GM21367 (cell line): ENCODE results near the gene RANBP17.

ENCODE experiments used
- ATAC-seq: cut with Tn5 transposase; IDR thresholded peaks from one replicate; pipeline ENCODE4 v1.9.1; 2021; ENCODE audit not compliant: unreplicated experiment

RANBP17 gene

GRCh38 chr5:171080186-171080938, 218.5 kb downstream of the RANBP17 start:
- ATAC-seq, result no peak

DNA sequence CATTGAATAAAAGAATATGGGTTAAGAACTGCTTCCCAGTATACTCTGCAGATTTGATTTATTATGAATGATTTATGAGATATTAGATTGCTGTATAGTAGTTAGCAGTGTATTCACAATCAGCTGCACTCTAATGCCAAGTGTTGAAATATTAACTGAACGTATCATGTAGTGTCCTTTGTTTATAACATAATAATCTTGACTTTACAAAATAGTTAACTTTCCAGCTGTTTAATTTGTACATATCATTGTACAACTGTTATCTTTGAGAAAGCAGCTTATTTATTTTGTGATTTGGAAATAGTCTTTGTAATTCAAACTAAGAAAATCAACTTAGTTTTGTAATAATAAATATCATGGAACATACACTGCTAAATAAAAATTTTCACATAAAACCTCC, 219.5 kb downstream of the RANBP17 start:
- ATAC-seq, result no peak

- ATAC-seq, result no peak
Measured at GRCh38 chr5:171092194-171092593, 230.4 kb downstream of the RANBP17 start.

DNA sequence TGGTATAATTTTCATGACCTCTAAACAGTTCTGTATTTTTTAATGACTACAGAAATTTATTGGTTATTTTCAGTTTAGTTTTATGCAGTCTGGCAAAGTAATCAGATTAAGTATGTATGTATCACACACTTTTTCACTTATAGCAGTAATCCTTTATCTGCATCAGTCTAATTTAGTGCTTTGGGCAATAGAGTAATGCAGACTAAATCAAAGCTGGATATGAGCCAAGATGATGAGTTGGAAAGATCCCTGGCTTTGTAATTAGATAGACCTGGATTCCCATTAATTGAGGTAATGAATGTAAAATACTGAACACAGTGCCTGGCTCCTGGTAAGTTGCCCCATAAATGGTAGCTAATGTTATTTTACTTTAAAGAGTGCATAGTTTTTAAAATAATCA, 231.8 kb downstream of the RANBP17 start:
- ATAC-seq, result no peak

DNA sequence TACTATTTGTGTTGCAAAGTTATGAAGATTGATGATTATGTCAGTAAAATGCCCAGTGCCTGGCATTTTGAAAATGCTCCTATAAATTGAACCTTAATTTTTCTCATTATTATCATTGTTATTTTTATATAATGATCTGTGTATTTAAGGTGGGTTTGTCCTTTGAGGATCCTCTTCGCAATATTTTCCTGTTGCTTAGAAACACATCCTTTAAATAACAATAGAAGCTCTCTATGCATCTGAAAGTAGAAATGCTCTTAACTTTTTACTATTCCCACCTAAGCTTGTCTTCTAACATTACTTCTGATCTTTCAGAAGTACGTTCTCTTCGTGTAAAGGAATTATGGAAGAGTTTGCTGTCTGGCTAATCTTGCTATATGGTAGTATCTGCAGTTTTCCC, 232.5 kb downstream of the RANBP17 start:
- no peak for ATAC-seq

GRCh38 chr5:171102877-171103610, 241.2 kb downstream of the RANBP17 start:
- ATAC-seq, result no peak

DNA sequence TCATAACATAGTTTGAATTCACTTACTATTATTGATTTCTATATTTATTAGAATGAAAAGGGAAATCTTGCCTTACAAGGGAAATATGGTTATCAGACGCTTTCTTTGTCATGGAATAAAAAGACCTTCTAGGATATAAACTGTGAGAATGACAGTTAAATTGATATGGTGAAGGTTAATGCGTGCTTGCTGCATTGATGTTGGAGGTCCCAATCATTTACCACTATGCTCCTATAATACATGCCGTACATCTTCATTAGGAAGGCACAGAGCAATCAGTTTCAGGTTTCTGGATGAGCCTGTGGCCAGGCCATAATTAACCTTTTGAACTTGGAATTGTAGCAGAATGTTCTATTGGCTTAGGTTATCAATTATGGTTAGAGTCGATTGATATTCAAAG, 245.9 kb downstream of the RANBP17 start:
- no peak for ATAC-seq

DNA sequence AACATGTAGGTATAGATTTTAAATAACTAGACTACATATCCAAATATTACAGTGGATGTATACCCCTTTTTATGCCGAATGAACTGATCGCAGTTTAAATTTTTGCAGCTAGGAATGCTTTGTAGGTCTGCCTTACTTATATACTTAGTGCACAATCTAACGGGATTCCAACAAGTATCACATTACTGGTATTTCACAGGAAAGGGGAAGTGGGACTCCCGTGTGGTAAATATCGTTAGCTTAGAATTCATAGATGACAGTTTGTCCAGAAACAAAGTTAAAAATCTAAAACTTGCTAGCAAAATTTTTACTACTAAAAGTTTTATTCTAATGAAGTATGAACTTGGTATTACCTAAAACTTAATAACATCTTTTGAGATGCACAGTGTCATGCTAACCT, 253.7 kb downstream of the RANBP17 start:
- ATAC-seq, result no peak

- no peak for ATAC-seq
Measured at GRCh38 chr5:171116719-171117118, 254.9 kb downstream of the RANBP17 start.

- ATAC-seq, result no peak
Measured at GRCh38 chr5:171120986-171121622, 259.3 kb downstream of the RANBP17 start.

GRCh38 chr5:171121638-171122037, 259.8 kb downstream of the RANBP17 start:
- no peak for ATAC-seq

DNA sequence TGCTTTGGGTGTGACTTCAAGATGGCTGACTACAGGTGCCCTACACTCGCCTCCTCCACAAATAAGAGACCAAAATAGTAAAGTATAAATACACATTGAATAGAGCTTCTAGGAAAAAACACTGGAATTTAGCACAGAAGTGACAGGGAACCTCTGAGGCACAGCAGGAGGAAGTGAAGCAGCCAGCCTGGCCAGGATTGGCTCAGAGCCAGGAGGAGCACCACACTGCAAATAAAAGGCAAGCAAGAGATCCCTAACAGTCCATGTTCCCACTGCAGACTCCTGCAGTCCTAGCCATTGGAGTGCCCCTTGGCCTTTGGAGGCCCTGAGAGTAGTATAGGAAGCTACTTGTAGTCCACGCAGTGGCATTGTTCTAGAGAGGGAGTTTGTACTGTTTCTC, 260.6 kb downstream of the RANBP17 start:
- ATAC-seq, result no peak

DNA sequence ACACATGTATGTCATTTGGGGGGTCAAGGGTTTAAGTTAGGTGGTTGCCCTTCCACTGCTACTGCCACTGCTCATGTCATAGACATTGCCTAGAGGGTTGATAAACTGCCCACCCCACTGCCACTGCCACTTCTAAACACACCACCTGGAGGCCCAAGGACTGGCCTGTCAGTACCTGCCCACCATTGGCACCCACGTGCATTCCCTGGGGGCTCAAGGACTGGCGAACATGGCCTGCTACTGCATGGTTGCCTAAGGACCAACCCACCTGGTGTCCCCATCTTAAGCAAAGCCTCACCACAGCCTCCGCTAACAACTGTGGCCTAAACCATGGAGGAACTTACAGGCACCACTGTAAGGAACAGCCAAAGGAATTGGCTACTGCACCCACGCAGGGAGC, 261.6 kb downstream of the RANBP17 start:
- no peak for ATAC-seq

DNA sequence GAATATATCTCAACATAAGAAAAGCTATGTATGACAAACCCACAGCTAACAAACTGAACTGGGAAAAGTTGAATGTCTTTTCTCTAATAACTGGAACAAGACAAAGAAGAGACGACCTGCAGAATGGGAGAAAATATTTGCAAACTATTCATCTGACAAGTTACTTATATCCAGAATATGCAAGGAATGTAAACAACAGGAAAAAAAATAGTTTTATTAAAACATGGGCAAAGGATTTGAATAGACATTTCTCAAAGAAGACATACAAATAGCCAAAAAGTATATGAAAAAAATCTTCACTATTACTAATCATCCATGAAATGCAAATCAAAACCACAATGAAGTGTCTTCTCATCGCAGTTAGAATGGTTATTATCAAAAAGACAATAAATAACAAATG, 265.5 kb downstream of the RANBP17 start:
- no peak for ATAC-seq

- ATAC-seq, result no peak
Measured at GRCh38 chr5:171128136-171128535, 266.3 kb downstream of the RANBP17 start.

DNA sequence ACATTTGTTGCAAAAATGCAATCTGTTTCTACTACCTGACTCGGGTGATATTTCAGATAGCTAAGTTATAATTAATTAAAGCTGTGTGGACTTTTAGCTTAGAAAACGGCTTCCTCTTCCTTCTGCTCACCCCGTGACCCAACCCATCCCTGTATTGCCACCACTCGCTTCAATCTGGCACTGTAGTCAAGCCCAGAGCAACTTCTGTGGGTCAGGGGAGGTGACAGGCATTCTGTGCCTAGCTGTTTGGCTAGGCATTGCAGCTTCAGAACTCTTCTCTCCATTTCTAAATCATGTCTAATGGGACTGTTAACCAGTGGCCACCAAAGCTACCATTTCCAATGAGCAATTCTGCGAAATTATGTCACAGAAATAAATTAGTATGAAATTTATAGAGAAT, 267.5 kb downstream of the RANBP17 start:
- ATAC-seq, result no peak

- ATAC-seq, result no peak
Measured at GRCh38 chr5:171131497-171131896, 269.7 kb downstream of the RANBP17 start.

DNA sequence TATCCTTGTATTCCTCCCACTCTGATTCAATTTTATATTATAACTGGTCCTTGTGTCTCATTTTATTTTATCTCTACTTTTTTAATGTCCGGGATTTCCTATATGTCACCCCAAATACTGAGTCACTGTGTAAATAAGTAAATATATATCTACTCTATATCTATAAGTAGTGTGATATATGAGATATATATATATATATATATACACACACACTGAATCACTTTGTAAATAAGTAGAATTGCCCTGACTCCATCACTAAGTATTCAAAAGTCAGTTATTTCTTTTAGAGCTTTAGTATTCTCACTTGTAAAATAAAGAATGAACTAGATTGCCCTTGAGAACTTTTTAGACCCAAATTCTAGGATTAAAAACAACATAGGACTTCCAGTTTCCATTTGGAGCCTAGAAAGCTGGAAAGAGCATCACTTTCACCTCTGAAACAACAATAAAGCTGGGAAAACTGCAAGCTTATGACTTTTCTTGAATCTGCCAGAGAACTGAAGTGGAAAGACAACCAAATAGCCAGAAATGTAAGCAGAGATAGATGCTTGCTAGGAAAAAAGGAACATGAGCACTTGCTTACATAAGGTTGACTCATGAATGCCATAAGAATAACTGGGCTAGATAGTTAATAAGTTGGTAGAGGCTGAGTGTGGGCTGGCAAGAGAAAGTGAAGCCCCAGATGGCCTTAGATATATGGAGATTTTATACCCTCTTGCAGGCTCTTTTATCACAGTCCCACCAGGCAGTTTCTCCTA, 276.1 kb downstream of the RANBP17 start:
- no peak for ATAC-seq

DNA sequence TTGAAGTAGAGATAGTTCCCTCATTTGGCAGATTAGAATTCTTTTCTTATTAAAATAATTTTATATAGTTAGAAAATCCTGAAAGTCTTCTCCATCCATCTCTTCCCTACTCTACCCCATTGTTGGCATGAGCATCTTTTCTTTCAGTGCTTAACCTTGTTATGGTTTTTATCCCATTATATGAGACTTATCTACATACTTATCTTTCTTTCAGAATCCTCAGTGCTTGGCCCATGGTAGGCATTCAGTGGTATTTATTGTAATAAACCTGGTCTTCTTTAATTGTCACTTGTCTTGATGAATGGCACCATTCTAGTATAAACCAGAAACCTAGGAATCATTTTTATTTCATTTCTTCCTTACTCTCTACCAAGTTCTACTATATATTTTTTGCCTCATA, 277.4 kb downstream of the RANBP17 start:
- no peak for ATAC-seq

DNA sequence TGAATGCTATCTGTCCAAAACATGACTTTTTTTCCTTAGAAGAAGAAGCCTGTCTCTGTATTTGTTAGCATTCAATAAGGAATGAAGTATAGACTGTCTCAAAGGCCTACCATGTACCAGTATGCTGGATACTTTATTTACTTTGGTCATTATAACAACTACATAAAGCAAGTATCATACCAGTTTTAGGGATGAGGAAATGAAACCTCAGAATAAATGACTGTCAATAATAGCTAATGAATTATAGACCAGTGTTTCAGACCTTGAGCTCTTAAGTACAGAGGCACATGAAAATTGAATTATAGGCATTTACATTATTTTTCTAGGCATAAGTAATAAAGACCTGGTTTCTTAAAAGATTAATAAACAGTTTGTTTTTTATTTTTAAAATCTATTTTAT, 280.8 kb downstream of the RANBP17 start:
- ATAC-seq, result no peak

- no peak for ATAC-seq
Measured at GRCh38 chr5:171143171-171143570, 281.4 kb downstream of the RANBP17 start.
